Esophagus (tissue), 2 donors: Measurements from ENCODE around the gene CCDC197. TPM values are rescaled to one million over a fixed set of nuclear protein-coding genes. Genes with fewer than 3 reads are reported as not detected.

Experiments used
- H3K27ac ChIP-seq, 2 donors: one replicate each; pipeline ENCODE4 v1.5.1; 2013; ENCODE audit warnings: low read depth in 2 of 2, mild to moderate bottlenecking in 2 of 2, inconsistent platforms in 1 of 2, low read length in 1 of 2, moderate library complexity in 1 of 2
- H3K27me3 ChIP-seq, 2 donors: one replicate each; pipeline ENCODE4 v1.6.1; 2013; ENCODE audit warnings: low read length in 2 of 2, control low read depth in 1 of 2, mild to moderate bottlenecking in 1 of 2; ENCODE audit not compliant: insufficient read depth in 2 of 2, control insufficient read depth in 1 of 2
- H3K36me3 ChIP-seq, 2 donors: one replicate each; pipeline ENCODE4 v1.6.1; 2013; ENCODE audit warnings: low read length in 1 of 2; ENCODE audit not compliant: control insufficient read depth in 2 of 2, insufficient read depth in 2 of 2
- H3K4me1 ChIP-seq, 2 donors: one replicate each; pipeline ENCODE4 v1.6.1; 2013; ENCODE audit warnings: low read length in 1 of 2; ENCODE audit not compliant: control insufficient read depth in 2 of 2, insufficient read depth in 2 of 2
- H3K4me3 ChIP-seq, 2 donors: one replicate each; pipeline ENCODE4 v1.5.1; 2013; ENCODE audit warnings: low read length in 2 of 2, mild to moderate bottlenecking in 2 of 2, low read depth in 1 of 2, moderate library complexity in 1 of 2
- H3K9me3 ChIP-seq, 2 donors: one replicate each; pipeline ENCODE4 v1.6.1; 2013; ENCODE audit warnings: mild to moderate bottlenecking in 2 of 2, low read depth in 1 of 2, low read length in 1 of 2, moderate library complexity in 1 of 2; ENCODE audit not compliant: control insufficient read depth in 2 of 2, insufficient read depth in 1 of 2
- WGBS, 2 donors: extraction: QIAGEN DNeasy Blood & Tissue Kit; methylation state at CpG; one replicate each; pipeline ENCODE4 v1.1.7; 2013; 5-methylcytosine and 5-hydroxymethylcytosine counted together
- polyA plus RNA-seq, 2 donors: library from polyadenylated mRNA; stranded (reverse); fragments of 200-250 nt; gene quantifications; one replicate each; pipeline ENCODE4 v1.2.3, GENCODE V29; 2013
- donor health status: healthy with polysubstance abuse.
- donor health status: Bipolar disorder and iron deficiency.

The CCDC197 gene
- polyA plus RNA-seq, 2 donors = not detected

- Histone ChIP-seq H3K27me3 (no peaks in the 10 kb centered on the region), H3K36me3 (no peaks in the 10 kb centered on the region), H3K9me3 (no peaks in the 10 kb centered on the region), H3K4me3 (no peak overlapping the region), H3K27ac (peak overlapping the region in 1 of 2 donors; percentile 28), H3K4me1 (peaks cover under 1 to 4% of the 10 kb centered on the region in 2 donors)
- 61 to 71% methylated on average over 7 to 8 of the region's 8 CpGs for WGBS, 2 donors
These were observed 888 bp upstream of the CCDC197 start for GRCh38 chr14:93996130-93996695.

GRCh38 chr14:93997916-93998870 is 1.1 kb downstream of the CCDC197 start:
- no peak overlapping the region for H3K4me3 ChIP-seq
- WGBS, 2 donors = 85 to 87% methylated on average over 17 of the region's 17 CpGs
- no peak overlapping the region for H3K27ac ChIP-seq
- peaks cover 5 to 6% of the 10 kb centered on the region in 2 donors for H3K4me1 ChIP-seq
- no peaks in the 10 kb centered on the region for H3K27me3 ChIP-seq
- no peaks in the 10 kb centered on the region for H3K9me3 ChIP-seq
- no peaks in the 10 kb centered on the region for H3K36me3 ChIP-seq

DNA sequence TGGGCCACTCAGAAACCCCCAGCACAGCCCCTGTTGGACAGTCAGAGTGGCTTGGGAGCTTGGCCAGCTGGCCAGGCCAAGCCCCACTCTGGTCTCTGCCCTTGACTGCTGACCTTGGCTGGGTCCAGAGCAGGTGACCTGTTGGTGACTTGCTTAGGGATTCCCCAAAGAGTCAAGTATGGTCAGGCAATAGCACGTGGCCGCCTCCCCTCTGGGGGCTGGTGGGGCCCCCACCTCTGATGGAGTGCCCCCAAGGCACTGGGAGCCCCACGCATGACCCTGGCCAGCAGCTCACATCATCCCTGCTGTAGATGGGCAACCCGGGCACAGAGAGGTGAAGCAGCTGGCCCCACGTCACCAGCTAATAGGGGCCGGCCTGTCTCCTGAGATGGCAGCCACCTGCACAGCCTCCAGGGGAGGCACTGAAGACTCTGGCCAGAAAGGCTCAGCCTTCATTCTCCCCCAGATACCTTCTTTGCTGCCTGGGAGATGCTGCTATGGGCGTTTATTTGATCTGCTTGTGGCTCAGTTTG is 1.8 kb downstream of the CCDC197 start:
- 84 to 89% methylated on average over 7 of the region's 7 CpGs for whole genome bisulfite sequencing, 2 donors
- H3K4me1 ChIP-seq = peaks cover 5 to 6% of the 10 kb centered on the region in 2 donors
- no peak overlapping the region for H3K27ac ChIP-seq
- no peak overlapping the region for H3K4me3 ChIP-seq
- H3K27me3 ChIP-seq = no peaks in the 10 kb centered on the region
- H3K9me3 ChIP-seq = no peaks in the 10 kb centered on the region
- H3K36me3 ChIP-seq = no peaks in the 10 kb centered on the region

- Histone ChIP-seq H3K4me3 (no peak overlapping the region), H3K9me3 (no peaks in the 10 kb centered on the region), H3K4me1 (peaks cover 5 to 6% of the 10 kb centered on the region in 2 donors), H3K36me3 (no peaks in the 10 kb centered on the region), H3K27me3 (no peaks in the 10 kb centered on the region), H3K27ac (no peak overlapping the region)
- 63 to 75% methylated on average over 8 of the region's 8 CpGs for WGBS, 2 donors
These were observed 2.5 kb downstream of the CCDC197 start for GRCh38 chr14:93999573-93999972.

- Histone ChIP-seq H3K9me3 (no peaks in the 10 kb centered on the region), H3K27me3 (no peaks in the 10 kb centered on the region), H3K4me3 (no peak overlapping the region), H3K36me3 (no peaks in the 10 kb centered on the region), H3K27ac (no peak overlapping the region), H3K4me1 (peaks cover 5 to 6% of the 10 kb centered on the region in 2 donors)
- WGBS, 2 donors = 85 to 86% methylated on average over 6 of the region's 6 CpGs
These were observed 3.2 kb downstream of the CCDC197 start for GRCh38 chr14:94000267-94000666.

DNA sequence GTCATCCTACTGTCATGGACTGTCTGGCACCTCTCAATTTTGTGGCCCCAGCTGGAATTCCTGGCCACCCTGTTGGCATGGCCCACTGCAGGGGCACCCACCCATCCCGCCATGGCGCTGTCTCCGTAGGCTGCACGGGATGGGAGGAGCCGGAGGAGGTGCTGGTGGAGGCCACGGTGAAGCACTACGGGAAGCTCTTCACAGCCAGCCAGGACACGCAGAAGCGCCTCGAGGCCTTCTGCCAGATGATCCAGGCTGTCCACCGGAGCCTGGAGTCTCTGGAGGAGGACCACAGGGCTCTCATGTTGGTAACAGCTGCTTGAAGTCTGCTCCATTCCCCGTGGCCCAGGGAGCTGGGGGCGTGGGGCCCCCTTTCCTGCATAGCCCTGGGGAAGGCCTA is 3.9 kb downstream of the CCDC197 start:
- Histone ChIP-seq H3K4me1 (peaks cover 5 to 6% of the 10 kb centered on the region in 2 donors), H3K36me3 (no peaks in the 10 kb centered on the region), H3K27me3 (no peaks in the 10 kb centered on the region), H3K4me3 (no peak overlapping the region), H3K27ac (no peak overlapping the region), H3K9me3 (no peaks in the 10 kb centered on the region)
- 44 to 72% methylated on average over 7 to 13 of the region's 13 CpGs for WGBS, 2 donors

DNA sequence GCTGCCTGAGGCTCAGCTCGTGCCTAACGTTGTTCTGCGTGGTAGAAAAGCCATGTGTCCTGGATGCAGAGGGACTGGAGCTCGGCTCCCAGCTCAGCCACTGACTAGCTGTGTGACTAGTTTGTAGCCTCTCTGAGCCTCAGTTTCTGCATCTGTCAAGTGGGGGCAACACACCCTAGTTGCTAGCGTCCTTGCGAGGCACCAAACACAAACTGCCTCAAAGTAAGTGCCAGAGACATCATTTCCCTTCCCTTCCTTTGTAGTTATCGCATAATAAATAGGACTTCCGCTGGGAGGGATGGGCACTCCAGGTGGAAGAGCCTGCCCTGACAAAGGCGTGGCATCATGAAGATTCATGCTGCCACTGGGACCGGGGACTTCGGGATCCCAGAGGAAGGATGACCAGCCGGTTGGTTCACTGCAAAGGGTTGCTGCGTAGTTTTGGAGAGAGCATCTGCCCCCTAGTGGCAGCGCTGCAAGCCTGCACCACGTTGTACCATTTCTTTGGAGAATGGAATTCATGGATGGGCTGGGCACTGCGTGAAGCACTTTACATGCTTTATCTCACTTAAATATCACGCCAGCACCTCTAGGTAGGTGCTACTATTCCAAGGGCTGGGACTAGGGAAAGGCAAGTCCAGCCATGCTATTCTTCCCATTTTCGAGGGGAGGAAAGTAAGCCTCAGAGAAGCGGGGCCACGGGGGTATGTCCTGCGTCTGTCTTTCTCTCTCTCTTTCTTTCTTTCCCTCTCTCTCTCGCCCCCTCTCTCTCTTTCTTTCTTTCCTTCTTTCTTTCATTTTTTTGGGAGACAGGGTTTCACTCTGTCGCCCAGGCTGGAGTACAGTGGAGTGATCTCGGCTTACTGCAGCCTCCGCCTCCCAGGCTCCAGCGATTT is 4.6 kb downstream of the CCDC197 start:
- H3K27me3 ChIP-seq = no peaks in the 10 kb centered on the region
- no peaks in the 10 kb centered on the region for H3K36me3 ChIP-seq
- H3K9me3 ChIP-seq = no peaks in the 10 kb centered on the region
- no peak overlapping the region for H3K4me3 ChIP-seq
- 38 to 44% methylated on average over 26 of the region's 26 CpGs for WGBS, 2 donors
- no peak overlapping the region for H3K27ac ChIP-seq
- H3K4me1 ChIP-seq = peaks cover 5 to 6% of the 10 kb centered on the region in 2 donors

DNA sequence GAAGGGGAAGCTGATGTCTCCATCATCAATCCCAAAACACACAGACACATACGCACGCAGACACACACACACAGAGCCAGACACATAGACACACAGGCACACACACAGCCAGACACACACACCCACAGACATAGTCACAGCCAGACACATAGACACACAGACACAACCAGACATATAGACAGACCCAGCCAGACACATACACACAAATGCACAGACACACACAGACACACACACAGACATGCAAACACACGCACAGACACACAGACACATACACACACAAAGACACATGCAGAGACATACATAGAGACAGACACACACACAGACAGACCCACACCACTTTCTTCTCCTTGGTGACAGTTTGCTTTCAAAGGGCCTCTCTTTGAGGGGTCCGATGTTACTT is 6.3 kb downstream of the CCDC197 start:
- no peaks in the 10 kb centered on the region for H3K9me3 ChIP-seq
- 76 to 94% methylated on average over 4 of the region's 4 CpGs for WGBS, 2 donors
- H3K4me1 ChIP-seq = peaks cover 5 to 6% of the 10 kb centered on the region in 2 donors
- no peaks in the 10 kb centered on the region for H3K36me3 ChIP-seq
- no peak overlapping the region for H3K27ac ChIP-seq
- no peak overlapping the region for H3K4me3 ChIP-seq
- no peaks in the 10 kb centered on the region for H3K27me3 ChIP-seq

DNA sequence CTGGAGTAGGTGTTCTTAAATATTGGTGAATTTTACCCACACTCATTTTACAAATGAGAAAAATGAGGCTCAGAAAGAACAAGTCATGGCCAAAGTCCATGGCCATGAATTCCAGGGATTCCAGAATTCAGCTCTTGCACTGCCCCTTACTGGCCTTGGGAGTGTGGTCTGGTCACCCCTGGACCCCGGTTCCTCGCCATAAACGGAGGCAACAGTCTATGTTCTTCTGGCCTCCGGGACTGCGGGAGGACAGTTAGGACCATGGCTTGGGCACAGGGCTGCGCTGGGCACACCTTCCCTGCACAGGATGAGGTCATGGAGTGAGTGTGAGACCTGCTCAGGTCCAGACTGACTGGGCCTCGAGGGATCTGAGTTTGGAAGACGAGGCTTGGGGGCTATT is 6.9 kb downstream of the CCDC197 start:
- WGBS, 2 donors = 78 to 86% methylated on average over 8 of the region's 8 CpGs
- Histone ChIP-seq H3K4me1 (peaks cover 5 to 6% of the 10 kb centered on the region in 2 donors), H3K27me3 (no peaks in the 10 kb centered on the region), H3K9me3 (no peaks in the 10 kb centered on the region), H3K36me3 (no peaks in the 10 kb centered on the region), H3K27ac (no peak overlapping the region), H3K4me3 (no peak overlapping the region)
